COLO668 (cell line): ENCODE measurements around the gene MFSD2B.
"Not testable (repeated sequence)": the region's sequence is repeated elsewhere in the genome, so short reads cannot be mapped to it uniquely, and the experiment has no call there.

Experiments
- DNase-seq: peaks from one replicate; lab custom pipeline; 2025; ENCODE audit not compliant: unreplicated experiment; lab: John Stamatoyannopoulos, UW

MFSD2B gene

GRCh38 chr2:24009680-24010476 lies at the start of gene MFSD2B:
TSS of gene MFSD2B (plus strand) at chr2:24010085. CDS start at chr2:24010097, 12 bp downstream.
- no peak for DNase-seq

GRCh38 chr2:23967846-23968245 lies 42.0 kb upstream of the MFSD2B start:
- no peak for DNase-seq

GRCh38 chr2:23976883-23977282 lies 33.0 kb upstream of the MFSD2B start:
- no peak for DNase-seq

GRCh38 chr2:23988371-23988770 lies 21.5 kb upstream of the MFSD2B start:
- DNase-seq, result no peak

- DNase-seq, result no peak
Measured at GRCh38 chr2:23992931-23993330, 17.0 kb upstream of the MFSD2B start.

- no peak for DNase-seq
Measured at GRCh38 chr2:23993736-23994269, 16.1 kb upstream of the MFSD2B start.

GRCh38 chr2:23994567-23994966 lies 15.3 kb upstream of the MFSD2B start:
- DNase-seq, result no peak

GRCh38 chr2:24007693-24008092 lies 2.2 kb upstream of the MFSD2B start:
- DNase-seq, result no peak

GRCh38 chr2:24008672-24009366 lies 1.1 kb upstream of the MFSD2B start:
- no peak for DNase-seq

GRCh38 chr2:24009367-24009679 lies 562 bp upstream of the MFSD2B start:
- no peak for DNase-seq

- DNase-seq, result no peak
Measured at GRCh38 chr2:24010477-24011249, 778 bp downstream of the MFSD2B start.

GRCh38 chr2:24011250-24012104 lies 1.6 kb downstream of the MFSD2B start:
- no peak for DNase-seq

GRCh38 chr2:24012521-24013188 lies 2.8 kb downstream of the MFSD2B start:
- DNase-seq, result no peak

- not testable (repeated sequence) for DNase-seq
Measured at GRCh38 chr2:24014902-24015301, 5.0 kb downstream of the MFSD2B start.

GRCh38 chr2:24015562-24016375 lies 5.9 kb downstream of the MFSD2B start:
- no peak for DNase-seq

GRCh38 chr2:24016376-24016761 lies 6.5 kb downstream of the MFSD2B start:
- no peak for DNase-seq

- no peak for DNase-seq
Measured at GRCh38 chr2:24016853-24017703, 7.2 kb downstream of the MFSD2B start.

- DNase-seq, result no peak
Measured at GRCh38 chr2:24017711-24018110, 7.8 kb downstream of the MFSD2B start.
